Neural progenitor cell (in vitro differentiated cells): ENCODE results near the gene MTG2. TPM values are rescaled to one million over a fixed set of nuclear protein-coding genes. Genes with fewer than 3 reads are reported as not detected.

Experiments used
- DNase-seq: peaks from one replicate; pipeline ENCODE4 v3.0.0-alpha.2; 2016; ENCODE audit warnings: low spot score
- H2AFZ ChIP-seq: fragments of 200-600 bp; sonication (generic); replicated peaks from 2 replicates; pipeline ENCODE4 v1.6.1; 2016; ENCODE audit warnings: antibody characterized with exemption
- H3F3A ChIP-seq: fragments of 200-600 bp; sonication (generic); 2 replicates; pipeline ENCODE4 v1.6.1; 2016; ENCODE audit warnings: antibody characterized with exemption, low read depth
- H3K27ac ChIP-seq: fragments of 200-600 bp; sonication (generic); 2 replicates; pipeline ENCODE4 v1.5.1; 2016; ENCODE audit warnings: mild to moderate bottlenecking
- H3K27me3 ChIP-seq: fragments of 200-600 bp; sonication (generic); 2 replicates; pipeline ENCODE4 v1.6.1; 2016; ENCODE audit warnings: mild to moderate bottlenecking, moderate library complexity
- H3K36me3 ChIP-seq: fragments of 200-600 bp; sonication (generic); 2 replicates; pipeline ENCODE4 v1.5.1; 2016
- H3K4me1 ChIP-seq: fragments of 200-600 bp; sonication (generic); 2 replicates; pipeline ENCODE4 v1.6.1; 2016; ENCODE audit warnings: mixed run types
- H3K4me2 ChIP-seq: fragments of 200-600 bp; sonication (generic); 2 replicates; pipeline ENCODE4 v1.6.1; 2016
- H3K4me3 ChIP-seq: fragments of 200-600 bp; sonication (generic); 2 replicates; pipeline ENCODE4 v1.5.1; 2016
- H3K79me2 ChIP-seq: fragments of 200-600 bp; sonication (generic); 2 replicates; pipeline ENCODE4 v1.6.1; 2016; ENCODE audit warnings: low read depth
- H3K9ac ChIP-seq: fragments of 200-600 bp; sonication (generic); 2 replicates; pipeline ENCODE4 v1.6.1; 2016
- H3K9me3 ChIP-seq: fragments of 200-600 bp; sonication (generic); 2 replicates; pipeline ENCODE4 v1.5.1; 2016; ENCODE audit warnings: low read depth
- H4K20me1 ChIP-seq: fragments of 200-600 bp; sonication (generic); 2 replicates; pipeline ENCODE4 v1.6.1; 2016; ENCODE audit warnings: low read depth
- H3K27ac Mint-ChIP-seq: 3 replicates; pipeline ENCODE4 v1.8.0; 2021; ENCODE audit warnings: mixed read lengths
- H3K27me3 Mint-ChIP-seq: 2 replicates; pipeline ENCODE4 v1.8.0; 2022; ENCODE audit warnings: low read depth, mild to moderate bottlenecking, inconsistent platforms, moderate library complexity, mixed read lengths; ENCODE audit not compliant: insufficient read depth
- H3K36me3 Mint-ChIP-seq: 3 replicates; pipeline ENCODE4 v1.8.0; 2021; ENCODE audit warnings: mixed read lengths
- H3K4me1 Mint-ChIP-seq: 3 replicates; pipeline ENCODE4 v1.8.0; 2021; ENCODE audit warnings: mixed read lengths
- H3K4me3 Mint-ChIP-seq: 3 replicates; pipeline ENCODE4 v1.8.0; 2021; ENCODE audit warnings: mild to moderate bottlenecking, moderate library complexity, mixed read lengths
- H3K9me3 Mint-ChIP-seq: 3 replicates; pipeline ENCODE4 v1.8.0; 2020; ENCODE audit warnings: mixed read lengths
- CTCF ChIP-seq: fragments of 200-600 bp; sonication (generic); IDR thresholded peaks from 2 replicates; pipeline ENCODE4 v1.5.1; 2017; ENCODE audit warnings: antibody characterized with exemption, mild to moderate bottlenecking
- EZH2 ChIP-seq: fragments of 200-600 bp; sonication (generic); IDR thresholded peaks from 2 replicates; pipeline ENCODE4 v1.6.1; 2017; ENCODE audit warnings: antibody characterized with exemption, mild to moderate bottlenecking, moderate library complexity
- EZH2phosphoT487 ChIP-seq: fragments of 200-600 bp; sonication (generic); IDR thresholded peaks from 2 replicates; pipeline ENCODE4 v1.6.1; 2017; ENCODE audit warnings: antibody characterized with exemption
- total RNA-seq: library from RNA; depleted of rRNA; stranded (reverse); fragments of >200 nt; gene quantifications from 2 replicates; pipeline ENCODE4 v1.2.3, GENCODE V29; 2015; ENCODE audit warnings: low replicate concordance

The MTG2 gene
- total RNA-seq, 1 donor from 2014 or later: 16.2 TPM

- Histone ChIP-seq H4K20me1 (peaks cover 61% of the 10 kb centered on the region), H3K4me2 (peak overlapping the region; percentile 45), H3K4me3 (no peak overlapping the region), H3K9ac (no peak overlapping the region), H3K27me3 (no peaks in the 10 kb centered on the region), H3K9me3 (no peaks in the 10 kb centered on the region), H3K79me2 (peaks cover 72% of the 10 kb centered on the region), H3K27ac (peak overlapping the region; percentile 37), H2AFZ (no peak overlapping the region), H3K4me1 (peaks cover 7% of the 10 kb centered on the region), H3K36me3 (no peaks in the 10 kb centered on the region), H3F3A (no peaks in the 10 kb centered on the region)
- peaks cover 34% of the 10 kb centered on the region for H3K36me3 Mint-ChIP-seq
- H3K9me3 Mint-ChIP-seq: peaks cover 6% of the 10 kb centered on the region
- peaks cover 8% of the 10 kb centered on the region for H3K27me3 Mint-ChIP-seq
- no peak overlapping the region for H3K27ac Mint-ChIP-seq
- H3K4me3 Mint-ChIP-seq: no peak overlapping the region
- peak; percentile 86 for DNase-seq
- no peak for TF ChIP-seq EZH2phosphoT487
- TF ChIP-seq CTCF: peak; percentile 68
- peaks cover 11% of the 10 kb centered on the region for H3K4me1 Mint-ChIP-seq
Observed at GRCh38 chr20:62156592-62157386, 26.0 kb upstream of the MTG2 start.

- no peak for DNase-seq
- no peak overlapping the region for H3K27ac ChIP-seq
- TF ChIP-seq EZH2: no peak
- TF ChIP-seq EZH2phosphoT487: no peak
- TF ChIP-seq CTCF: no peak
- no peaks in the 10 kb centered on the region for H3K9me3 ChIP-seq
- peaks cover 29% of the 10 kb centered on the region for H3K36me3 Mint-ChIP-seq
- H3K9ac ChIP-seq: no peak overlapping the region
- peaks cover 8% of the 10 kb centered on the region for H3K27me3 Mint-ChIP-seq
- no peaks in the 10 kb centered on the region for H3K27me3 ChIP-seq
- no peak overlapping the region for H3K4me3 Mint-ChIP-seq
- H3K4me1 ChIP-seq: peaks cover 7% of the 10 kb centered on the region
- H3K36me3 ChIP-seq: no peaks in the 10 kb centered on the region
- H3K9me3 Mint-ChIP-seq: peaks cover 6% of the 10 kb centered on the region
- peaks cover 55% of the 10 kb centered on the region for H4K20me1 ChIP-seq
- H3K27ac Mint-ChIP-seq: no peak overlapping the region
- no peak overlapping the region for H3K4me3 ChIP-seq
- H2AFZ ChIP-seq: no peak overlapping the region
- no peak overlapping the region for H3K4me2 ChIP-seq
- no peaks in the 10 kb centered on the region for H3F3A ChIP-seq
- peaks cover 65% of the 10 kb centered on the region for H3K79me2 ChIP-seq
- H3K4me1 Mint-ChIP-seq: peaks cover 11% of the 10 kb centered on the region
Observed at GRCh38 chr20:62157387-62158087, 25.3 kb upstream of the MTG2 start.

- DNase-seq: no peak
- Histone ChIP-seq H3K79me2 (peaks cover 60% of the 10 kb centered on the region), H4K20me1 (peaks cover 55% of the 10 kb centered on the region), H3K9me3 (no peaks in the 10 kb centered on the region), H3F3A (no peaks in the 10 kb centered on the region), H3K4me1 (peaks cover 7% of the 10 kb centered on the region), H3K27ac (no peak overlapping the region), H3K27me3 (no peaks in the 10 kb centered on the region), H3K9ac (no peak overlapping the region), H3K4me3 (no peak overlapping the region), H2AFZ (no peak overlapping the region), H3K4me2 (no peak overlapping the region), H3K36me3 (no peaks in the 10 kb centered on the region)
- TF ChIP-seq EZH2 (no peak), EZH2phosphoT487 (no peak), CTCF (no peak)
- Mint-ChIP-seq H3K27ac (no peak overlapping the region), H3K4me1 (peaks cover 11% of the 10 kb centered on the region), H3K36me3 (peaks cover 24% of the 10 kb centered on the region), H3K4me3 (no peak overlapping the region), H3K27me3 (peaks cover 8% of the 10 kb centered on the region), H3K9me3 (peaks cover 6% of the 10 kb centered on the region)
Observed at GRCh38 chr20:62158088-62158400, 24.8 kb upstream of the MTG2 start.
